SK-MEL-5 (cell line): ENCODE measurements around the gene UBL3. TPM values are rescaled to one million over a fixed set of nuclear protein-coding genes. Genes with fewer than 3 reads are reported as not detected.

Experiments used
- DNase-seq: peaks from one replicate; pipeline ENCODE4 v3.0.0-alpha.2; 2016; ENCODE audit warnings: low read depth, low spot score
- in situ Hi-C: cut with HindIII; loops from 2 replicates; pipeline ENCODE4 v1.10.0; 2016; ENCODE audit warnings: low sequenced_read_pairs, high pct_unique_total_duplicates, low pct_unique_long_range_greater_than_20kb
- polyA plus RNA-seq, 2 experiments: library from polyadenylated mRNA; depleted of rRNA; stranded (reverse); fragments of >200 nt; gene quantifications; 2 replicates each; pipeline ENCODE4 v1.2.3, GENCODE V29; 2015
- total RNA-seq: library from RNA; depleted of rRNA; stranded (reverse); fragments of >200 nt; shearing (Covaris generic); gene quantifications from 2 replicates; pipeline ENCODE4 v1.2.3, GENCODE V29; 2014; rRNA removed

The UBL3 gene
- total RNA-seq: 84.9 and 89.2 TPM in 2 replicates
- polyA plus RNA-seq (2015; cell fraction: cytosol; rRNA removed): 89.8 and 121 TPM in 2 replicates
- polyA plus RNA-seq (2015; cell fraction: nucleus; rRNA removed): 41.0 and 56.2 TPM in 2 replicates

GRCh38 chr13:29850213-29850898, at the start of gene UBL3:
Gene UBL3, minus strand, starts transcription at chr13:29850617. Its CDS starts 1,079 bp downstream, at chr13:29849538.
- in situ Hi-C loops: no loop called here
- peak; percentile 98 for DNase-seq

- no peak for DNase-seq
- in situ Hi-C loops: no loop called here
These were observed 46.7 kb upstream of the UBL3 start for GRCh38 chr13:29897102-29897501.

GRCh38 chr13:29893438-29893837, 43.0 kb upstream of the UBL3 start:
- in situ Hi-C loops: no loop called here
- peak; percentile 45 for DNase-seq

GRCh38 chr13:29892151-29892550, 41.7 kb upstream of the UBL3 start:
- peak; percentile 88 for DNase-seq
- in situ Hi-C loops: no loop called here

GRCh38 chr13:29889111-29889510, 38.7 kb upstream of the UBL3 start:
- no peak for DNase-seq
- in situ Hi-C loops: no loop called here

- in situ Hi-C loops: no loop called here
These were observed 37.9 kb upstream of the UBL3 start for GRCh38 chr13:29888306-29888705.

GRCh38 chr13:29887686-29888085, 37.3 kb upstream of the UBL3 start:
- in situ Hi-C loops: no loop called here
- no peak for DNase-seq

More at GRCh38 chr13:29888306-29888705, 37.9 kb upstream of the UBL3 start:
- peak; percentile 59 for DNase-seq

GRCh38 chr13:29887030-29887557, 36.7 kb upstream of the UBL3 start:
- in situ Hi-C loops: no loop called here

GRCh38 chr13:29886446-29886845, 36.0 kb upstream of the UBL3 start:
- in situ Hi-C loops: no loop called here

More at GRCh38 chr13:29887030-29887557, 36.7 kb upstream of the UBL3 start:
- no peak for DNase-seq

GRCh38 chr13:29885989-29886388, 35.6 kb upstream of the UBL3 start:
- in situ Hi-C loops: no loop called here
- DNase-seq: no peak

More at GRCh38 chr13:29886446-29886845, 36.0 kb upstream of the UBL3 start:
- DNase-seq: no peak

GRCh38 chr13:29884671-29885430, 34.4 kb upstream of the UBL3 start:
- peak; percentile 100 for DNase-seq
- in situ Hi-C loops: no loop called here

- in situ Hi-C loops: no loop called here
These were observed 33.6 kb upstream of the UBL3 start for GRCh38 chr13:29883941-29884518.

GRCh38 chr13:29882076-29882475, 31.7 kb upstream of the UBL3 start:
- DNase-seq: no peak
- in situ Hi-C loops: no loop called here

More at GRCh38 chr13:29883941-29884518, 33.6 kb upstream of the UBL3 start:
- peak; percentile 78 for DNase-seq

GRCh38 chr13:29878101-29878500, 27.7 kb upstream of the UBL3 start:
- no peak for DNase-seq
- in situ Hi-C loops: no loop called here

- in situ Hi-C loops: no loop called here
These were observed 27.1 kb upstream of the UBL3 start for GRCh38 chr13:29877456-29878078.

GRCh38 chr13:29875646-29876045, 25.2 kb upstream of the UBL3 start:
- DNase-seq: no peak
- in situ Hi-C loops: no loop called here

More at GRCh38 chr13:29877456-29878078, 27.1 kb upstream of the UBL3 start:
- no peak for DNase-seq

GRCh38 chr13:29868581-29868980, 18.2 kb upstream of the UBL3 start:
- DNase-seq: no peak
- in situ Hi-C loops: no loop called here

- in situ Hi-C loops: no loop called here
- DNase-seq: no peak
These were observed 15.5 kb upstream of the UBL3 start for GRCh38 chr13:29865934-29866333.
